ENCODE results near the gene DEK.
"Not testable (repeated sequence)": the region's sequence is repeated elsewhere in the genome, so short reads cannot be mapped to it uniquely, and the experiment has no call there.

DEK gene

GRCh38 chr6:18209539-18210197 is 54.7 kb downstream of the DEK start:
- Histone ChIP-seq H3K4me3 (replicated peaks; ENCODE audit: insufficient read depth, low read length) (no peak overlapping the region), H3K27ac (replicated peaks) (no peak overlapping the region), H3K27me3 (ENCODE audit: insufficient read depth, poor library complexity, severe bottlenecking) (no peaks in the 10 kb centered on the region)
- DNase-seq (ENCODE audit: low read depth in 1 of 2, low spot score in 1 of 2): no peak
- no peak for TF ChIP-seq POLR2AphosphoS5 (IDR thresholded peaks at IDR 0.05; ENCODE audit: low read depth)
- TF ChIP-seq SPI1 (IDR thresholded peaks at IDR 0.05; ENCODE audit: borderline replicate concordance, low read depth): no peak
- TF ChIP-seq GABPA (IDR thresholded peaks at IDR 0.05; ENCODE audit: low read depth): no peak
- no peak for TF ChIP-seq REST (IDR thresholded peaks at IDR 0.05; ENCODE audit: insufficient replicate concordance, low read depth)
- no peak for TF ChIP-seq CTCF (IDR thresholded peaks at IDR 0.05; ENCODE audit: insufficient read depth, low read length)

- H3K27ac ChIP-seq (replicated peaks); H3K4me3 ChIP-seq (replicated peaks; ENCODE audit: insufficient read depth, low read length); H3K27me3 ChIP-seq (ENCODE audit: insufficient read depth, poor library complexity, severe bottlenecking); DNase-seq (ENCODE audit: low read depth in 1 of 2, low spot score in 1 of 2): not testable (repeated sequence)
Observed at GRCh38 chr6:18208778-18209177, 55.6 kb downstream of the DEK start.

- no peak for TF ChIP-seq SPI1 (IDR thresholded peaks at IDR 0.05; ENCODE audit: borderline replicate concordance, low read depth)
Observed at GRCh38 chr6:18207949-18208348, 56.4 kb downstream of the DEK start.

GRCh38 chr6:18207438-18207837 is 56.9 kb downstream of the DEK start:
- Histone ChIP-seq H3K4me3 (replicated peaks; ENCODE audit: insufficient read depth, low read length) (no peak overlapping the region), H3K27me3 (ENCODE audit: insufficient read depth, poor library complexity, severe bottlenecking) (no peaks in the 10 kb centered on the region), H3K27ac (replicated peaks) (no peak overlapping the region)
- TF ChIP-seq CTCF (IDR thresholded peaks at IDR 0.05; ENCODE audit: insufficient read depth, low read length): no peak
- no peak for TF ChIP-seq POLR2AphosphoS5 (IDR thresholded peaks at IDR 0.05; ENCODE audit: low read depth)
- no peak for TF ChIP-seq GABPA (IDR thresholded peaks at IDR 0.05; ENCODE audit: low read depth)
- TF ChIP-seq REST (IDR thresholded peaks at IDR 0.05; ENCODE audit: insufficient replicate concordance, low read depth): no peak
- no peak for TF ChIP-seq SPI1 (IDR thresholded peaks at IDR 0.05; ENCODE audit: borderline replicate concordance, low read depth)
- no peak for DNase-seq (ENCODE audit: low read depth in 1 of 2, low spot score in 1 of 2)

More at GRCh38 chr6:18207949-18208348, 56.4 kb downstream of the DEK start:
- no peak for DNase-seq (ENCODE audit: low read depth in 1 of 2, low spot score in 1 of 2)
- Histone ChIP-seq H3K27me3 (ENCODE audit: insufficient read depth, poor library complexity, severe bottlenecking) (no peaks in the 10 kb centered on the region), H3K4me3 (replicated peaks; ENCODE audit: insufficient read depth, low read length) (no peak overlapping the region), H3K27ac (replicated peaks) (no peak overlapping the region)

GRCh38 chr6:18206591-18206990 is 57.7 kb downstream of the DEK start:
- H3K27me3 ChIP-seq (ENCODE audit: insufficient read depth, poor library complexity, severe bottlenecking): no peaks in the 10 kb centered on the region

More at GRCh38 chr6:18206591-18206990, 57.7 kb downstream of the DEK start:
- DNase-seq (ENCODE audit: low read depth in 1 of 2, low spot score in 1 of 2): no peak
- TF ChIP-seq SPI1 (IDR thresholded peaks at IDR 0.05; ENCODE audit: borderline replicate concordance, low read depth) (no peak), CTCF (IDR thresholded peaks at IDR 0.05; ENCODE audit: insufficient read depth, low read length) (no peak), GABPA (IDR thresholded peaks at IDR 0.05; ENCODE audit: low read depth) (no peak), POLR2AphosphoS5 (IDR thresholded peaks at IDR 0.05; ENCODE audit: low read depth) (no peak), REST (IDR thresholded peaks at IDR 0.05; ENCODE audit: insufficient replicate concordance, low read depth) (no peak)
- Histone ChIP-seq H3K4me3 (replicated peaks; ENCODE audit: insufficient read depth, low read length) (no peak overlapping the region), H3K27ac (replicated peaks) (no peak overlapping the region)
